ENCODE results near the gene PHYKPL.

- TF ChIP-seq POLR2AphosphoS5 (IDR thresholded peaks at IDR 0.05; ENCODE audit: low read depth) (no peak), CTCF (IDR thresholded peaks at IDR 0.05; ENCODE audit: insufficient read depth, low read length) (no peak), GABPA (IDR thresholded peaks at IDR 0.05; ENCODE audit: low read depth) (no peak), SPI1 (IDR thresholded peaks at IDR 0.05; ENCODE audit: borderline replicate concordance, low read depth) (no peak)
Measured at GRCh38 chr5:178189433-178189832, 43.2 kb downstream of the PHYKPL start.
